ENCODE results near the gene CAVIN4. TPM values are rescaled to one million over a fixed set of nuclear protein-coding genes. Genes with fewer than 3 reads are reported as not detected.

The CAVIN4 gene
- polyA plus RNA-seq, 1 donor = 1.0 TPM

DNA sequence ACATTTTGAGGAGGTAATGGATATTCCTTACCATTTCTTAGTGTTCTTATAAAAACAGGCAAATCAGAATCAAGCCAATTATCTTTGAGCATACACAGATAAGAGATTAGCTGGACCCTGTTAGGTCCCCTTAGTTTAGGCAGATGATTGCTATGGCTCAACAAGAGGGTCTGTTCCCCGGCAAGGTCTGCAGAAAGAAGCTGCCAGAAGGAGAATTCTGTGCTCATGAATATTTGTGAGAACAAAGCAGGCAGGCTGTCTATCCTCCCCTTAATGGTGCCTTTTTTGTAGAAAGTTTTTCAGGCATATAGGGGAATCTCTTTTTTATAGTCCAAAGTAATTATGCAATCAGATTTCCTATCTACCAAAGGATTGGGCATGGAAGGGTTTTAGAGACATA, 27.5 kb downstream of the CAVIN4 start:
- Histone ChIP-seq H3K36me3 (ENCODE audit: control insufficient read depth, insufficient read depth, low read length) (no peaks in the 10 kb centered on the region), H3K27ac (ENCODE audit: low read length) (no peak overlapping the region), H3K27me3 (ENCODE audit: control insufficient read depth, insufficient read depth, low read length) (no peaks in the 10 kb centered on the region), H3K4me1 (ENCODE audit: control insufficient read depth, insufficient read depth, low read length) (no peaks in the 10 kb centered on the region), H3K9me3 (ENCODE audit: control insufficient read depth, low read depth, low read length) (no peaks in the 10 kb centered on the region), H3K4me3 (ENCODE audit: low read length) (no peak overlapping the region)
- no CpG with 5 or more reads among the region's 1 CpG for WGBS (ENCODE audit: insufficient coverage, low lambda C conversion rate)
- no peak for DNase-seq

DNA sequence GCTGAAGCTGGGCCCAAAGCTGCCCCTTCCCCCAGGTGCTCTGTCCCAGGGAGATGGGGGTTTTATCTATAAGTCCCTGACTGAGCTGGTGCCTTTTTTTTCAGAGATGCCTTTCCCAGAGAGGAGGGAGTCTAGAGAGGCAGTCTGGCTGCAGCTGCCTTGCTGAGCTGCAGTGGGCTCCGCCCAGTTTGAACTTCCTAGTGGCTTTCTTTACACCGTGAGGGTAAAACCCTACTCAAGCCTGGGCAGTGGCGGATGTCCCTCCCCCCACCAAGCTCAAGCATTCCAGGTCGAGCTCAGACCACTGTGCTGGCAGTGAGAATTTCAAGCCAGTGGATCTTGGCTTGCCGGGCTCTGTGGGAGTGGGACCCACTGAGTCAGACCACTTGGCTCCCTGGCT, 41.3 kb downstream of the CAVIN4 start:
- Histone ChIP-seq H3K9me3 (ENCODE audit: control insufficient read depth, low read depth, low read length) (no peaks in the 10 kb centered on the region), H3K27me3 (ENCODE audit: control insufficient read depth, insufficient read depth, low read length) (no peaks in the 10 kb centered on the region), H3K4me1 (ENCODE audit: control insufficient read depth, insufficient read depth, low read length) (no peaks in the 10 kb centered on the region), H3K36me3 (ENCODE audit: control insufficient read depth, insufficient read depth, low read length) (no peaks in the 10 kb centered on the region), H3K27ac (ENCODE audit: low read length) (no peak overlapping the region), H3K4me3 (ENCODE audit: low read length) (no peak overlapping the region)
- no CpG with 5 or more reads among the region's 5 CpGs for WGBS (ENCODE audit: insufficient coverage, low lambda C conversion rate)
- DNase-seq = no peak

DNA sequence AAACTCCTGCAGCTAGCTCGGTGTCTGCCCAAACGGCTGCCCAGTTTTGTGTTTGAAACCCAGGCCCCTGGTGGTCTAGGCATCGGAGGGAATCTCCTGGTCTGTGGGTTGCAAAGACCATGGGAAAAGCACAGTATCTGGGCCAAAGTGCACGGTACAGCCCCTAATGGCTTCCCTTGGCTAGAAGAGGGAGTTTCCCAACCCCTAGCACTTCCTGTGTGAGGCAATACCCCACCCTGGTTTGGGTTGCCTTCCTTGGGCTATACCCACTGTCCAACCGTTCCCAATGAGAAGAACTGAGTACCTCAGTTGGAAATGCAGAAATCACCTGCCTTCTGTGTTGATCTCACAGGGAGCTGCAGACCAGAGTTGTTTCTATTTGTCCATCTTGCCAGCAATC, 41.8 kb downstream of the CAVIN4 start:
- WGBS (ENCODE audit: insufficient coverage, low lambda C conversion rate) = no CpG with 5 or more reads among the region's 5 CpGs
- no peaks in the 10 kb centered on the region for H3K9me3 ChIP-seq (ENCODE audit: control insufficient read depth, low read depth, low read length)

DNA sequence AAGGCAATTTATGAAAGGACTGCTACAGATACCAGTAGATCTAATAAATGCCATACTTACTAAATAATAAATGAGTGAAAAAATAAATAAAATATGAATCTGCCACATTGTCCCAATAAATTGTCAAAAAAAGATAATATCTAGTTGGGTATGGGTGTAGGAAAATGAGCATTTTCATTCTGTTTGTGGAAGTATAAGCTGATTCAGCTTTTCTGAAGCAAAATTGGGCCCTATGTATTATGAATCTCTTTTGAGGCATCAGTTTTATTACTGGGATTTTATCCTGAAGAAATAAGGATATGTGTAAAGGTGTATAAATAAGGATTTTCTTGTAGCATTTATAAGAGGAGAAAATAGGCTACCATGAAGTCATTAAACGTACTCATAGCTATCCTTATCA, 46.1 kb downstream of the CAVIN4 start:
- H3K4me3 ChIP-seq (ENCODE audit: low read length) = no peak overlapping the region
- no CpG with 5 or more reads among the region's 1 CpG for WGBS (ENCODE audit: insufficient coverage, low lambda C conversion rate)
- no peaks in the 10 kb centered on the region for H3K27me3 ChIP-seq (ENCODE audit: control insufficient read depth, insufficient read depth, low read length)

More for the DNA sequence above, 41.8 kb downstream of the CAVIN4 start:
- no peak for DNase-seq
- no peaks in the 10 kb centered on the region for H3K36me3 ChIP-seq (ENCODE audit: control insufficient read depth, insufficient read depth, low read length)
- H3K4me1 ChIP-seq (ENCODE audit: control insufficient read depth, insufficient read depth, low read length) = no peaks in the 10 kb centered on the region
- no peak overlapping the region for H3K27ac ChIP-seq (ENCODE audit: low read length)
- no peak overlapping the region for H3K4me3 ChIP-seq (ENCODE audit: low read length)
- no peaks in the 10 kb centered on the region for H3K27me3 ChIP-seq (ENCODE audit: control insufficient read depth, insufficient read depth, low read length)

DNA sequence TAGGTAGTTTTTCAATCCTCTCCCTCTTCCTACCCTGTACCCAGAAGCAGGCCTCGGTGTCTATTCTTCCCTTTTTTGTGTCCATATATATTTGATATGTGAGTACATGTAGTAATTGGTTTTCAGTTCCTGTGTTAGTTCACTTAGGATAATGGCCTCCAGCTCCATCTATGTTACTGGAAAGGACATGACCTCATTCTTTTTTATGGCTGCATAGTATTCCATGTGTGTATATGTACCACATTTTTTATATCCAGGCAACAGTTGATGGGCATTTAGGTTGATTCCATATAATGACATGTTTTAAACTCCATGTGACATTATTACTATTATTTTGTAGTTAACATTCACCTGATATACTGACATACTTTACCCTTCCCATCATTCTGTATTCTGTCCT, 49.1 kb downstream of the CAVIN4 start:
- no peaks in the 10 kb centered on the region for H3K9me3 ChIP-seq (ENCODE audit: control insufficient read depth, low read depth, low read length)
- H3K27ac ChIP-seq (ENCODE audit: low read length) = no peak overlapping the region
- no peak overlapping the region for H3K4me3 ChIP-seq (ENCODE audit: low read length)
- DNase-seq = no peak
- 100% methylated on average over 1 of the region's 1 CpG for WGBS (ENCODE audit: insufficient coverage, low lambda C conversion rate)
- H3K36me3 ChIP-seq (ENCODE audit: control insufficient read depth, insufficient read depth, low read length) = no peaks in the 10 kb centered on the region
- no peaks in the 10 kb centered on the region for H3K4me1 ChIP-seq (ENCODE audit: control insufficient read depth, insufficient read depth, low read length)
- no peaks in the 10 kb centered on the region for H3K27me3 ChIP-seq (ENCODE audit: control insufficient read depth, insufficient read depth, low read length)

More for the DNA sequence above, 46.1 kb downstream of the CAVIN4 start:
- Histone ChIP-seq H3K4me1 (ENCODE audit: control insufficient read depth, insufficient read depth, low read length) (no peaks in the 10 kb centered on the region), H3K27ac (ENCODE audit: low read length) (no peak overlapping the region), H3K9me3 (ENCODE audit: control insufficient read depth, low read depth, low read length) (no peaks in the 10 kb centered on the region), H3K36me3 (ENCODE audit: control insufficient read depth, insufficient read depth, low read length) (no peaks in the 10 kb centered on the region)
- no peak for DNase-seq

DNA sequence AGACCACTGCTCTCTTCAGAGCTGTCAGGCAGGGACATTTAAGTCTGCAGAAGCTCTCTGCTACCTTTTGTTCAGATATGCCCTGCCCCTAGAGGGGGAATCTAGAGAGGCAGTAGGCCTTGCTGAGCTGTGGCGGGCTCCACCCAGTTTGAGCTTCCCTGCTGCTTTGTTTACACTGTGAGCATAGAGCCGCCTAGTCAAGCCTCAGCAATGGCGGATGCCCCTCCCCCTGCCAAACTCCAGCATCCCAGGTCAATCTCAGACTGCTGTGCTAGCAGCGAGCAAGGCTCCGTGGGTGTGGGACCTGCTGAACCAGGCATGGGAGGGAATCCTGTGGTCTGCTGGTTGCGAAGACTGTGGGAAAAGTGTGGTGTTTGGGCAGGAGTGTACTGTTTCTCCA, 59.9 kb downstream of the CAVIN4 start:
- Histone ChIP-seq H3K4me1 (ENCODE audit: control insufficient read depth, insufficient read depth, low read length) (no peaks in the 10 kb centered on the region), H3K36me3 (ENCODE audit: control insufficient read depth, insufficient read depth, low read length) (no peaks in the 10 kb centered on the region), H3K27ac (ENCODE audit: low read length) (no peak overlapping the region), H3K9me3 (ENCODE audit: control insufficient read depth, low read depth, low read length) (no peaks in the 10 kb centered on the region), H3K27me3 (ENCODE audit: control insufficient read depth, insufficient read depth, low read length) (no peaks in the 10 kb centered on the region), H3K4me3 (ENCODE audit: low read length) (no peak overlapping the region)
- WGBS (ENCODE audit: insufficient coverage, low lambda C conversion rate) = no CpG with 5 or more reads among the region's 6 CpGs
- DNase-seq = no peak

Other genes with a start within 250 kb of the CAVIN4 start
- 22.6 TPM for gene TEX10, start 225.1 kb upstream of the CAVIN4 start, polyA plus RNA-seq
- gene MSANTD3, start 150.9 kb upstream of the CAVIN4 start, polyA plus RNA-seq = 15.1 TPM
- gene TMEFF1, start 104.9 kb upstream of the CAVIN4 start, polyA plus RNA-seq = 2.4 TPM

All from large intestine (tissue), 3 donors.